NCI-H2081 (cell line): Measurements from ENCODE around the gene P2RX6.

Experiments used
- DNase-seq, 2 experiments: peaks; one replicate each; lab custom pipeline; 2025; lab: John Stamatoyannopoulos, UW

Gene P2RX6

GRCh38 chr22:21075516-21076138 is 60.7 kb downstream of the P2RX6 start:
- DNase-seq = no peak

GRCh38 chr22:21076912-21077625 is 62.1 kb downstream of the P2RX6 start:
- DNase-seq = no peak
